IMR-90 (cell line): Measurements from ENCODE around the gene ZFAND4. TPM values are rescaled to one million over a fixed set of nuclear protein-coding genes. Genes with fewer than 3 reads are reported as not detected.

Source experiments
- polyA plus RNA-seq, 3 experiments: library from polyadenylated mRNA; depleted of rRNA; stranded (reverse); fragments of >200 nt; gene quantifications; 2 replicates each; pipeline ENCODE4 v1.2.3, GENCODE V29; 2012; ENCODE audit warnings: low replicate concordance in 1 of 3
- total RNA-seq: library from RNA; depleted of rRNA; stranded (reverse); fragments of >200 nt; gene quantifications from 2 replicates; pipeline ENCODE4 v1.2.3, GENCODE V29; 2012; rRNA removed

ZFAND4 gene
- total and polyA plus RNA-seq, 2 of the 4 experiments (the other 2 are of a cell fraction), result 2.0 to 3.4 TPM

Other genes starting within 250 kb of the ZFAND4 start
- gene WASHC2C, start 54.5 kb upstream of the ZFAND4 start, total RNA-seq, result 27.2 and 45.3 TPM in 2 replicates
- gene WASHC2C, start 54.5 kb upstream of the ZFAND4 start, polyA plus RNA-seq (2012; rRNA removed), result 18.0 and 22.2 TPM in 2 replicates
- gene AGAP4, start 174.7 kb upstream of the ZFAND4 start, total RNA-seq, result 1.8 and 1.9 TPM in 2 replicates
- gene AGAP4, start 174.7 kb upstream of the ZFAND4 start, polyA plus RNA-seq (2012; rRNA removed), result 6.7 and 6.8 TPM in 2 replicates